GM19468 (cell line): ENCODE data around the gene KRT74.
"Not testable (repeated sequence)": the region's sequence is repeated elsewhere in the genome, so short reads cannot be mapped to it uniquely, and the experiment has no call there.

Experiments
- ATAC-seq: cut with Tn5 transposase; IDR thresholded peaks from one replicate; pipeline ENCODE4 v1.9.1; 2021; ENCODE audit warnings: mild to moderate bottlenecking, moderate library complexity, moderate number of reproducible peaks; ENCODE audit not compliant: unreplicated experiment; ENCODE audit errors: extremely low read depth

The KRT74 gene

GRCh38 chr12:52604859-52605258 lies 31.2 kb upstream of the KRT74 start:
- ATAC-seq: no peak

- no peak for ATAC-seq
These were observed 29.7 kb upstream of the KRT74 start for GRCh38 chr12:52603314-52603713.

- ATAC-seq: no peak
These were observed 28.9 kb upstream of the KRT74 start for GRCh38 chr12:52602552-52602951.

GRCh38 chr12:52601671-52602070 lies 28.0 kb upstream of the KRT74 start:
- ATAC-seq: no peak

GRCh38 chr12:52600941-52601481 lies 27.4 kb upstream of the KRT74 start, which contains the start of gene KRT72:
TSS of gene KRT72 (minus strand) at chr12:52601463. CDS start at chr12:52601452, 11 bp downstream.
- ATAC-seq: no peak

GRCh38 chr12:52600475-52600874 lies 26.8 kb upstream of the KRT74 start:
- ATAC-seq: no peak

- no peak for ATAC-seq
These were observed 26.4 kb upstream of the KRT74 start for GRCh38 chr12:52600071-52600470.

GRCh38 chr12:52598966-52599365 lies 25.3 kb upstream of the KRT74 start:
- no peak for ATAC-seq

GRCh38 chr12:52594237-52594636 lies 20.6 kb upstream of the KRT74 start:
- not testable (repeated sequence) for ATAC-seq

GRCh38 chr12:52591521-52591920 lies 17.9 kb upstream of the KRT74 start:
- ATAC-seq: no peak

GRCh38 chr12:52590021-52590420 lies 16.4 kb upstream of the KRT74 start:
- ATAC-seq: no peak

- ATAC-seq: no peak
These were observed 13.9 kb upstream of the KRT74 start for GRCh38 chr12:52587563-52587962.

- no peak for ATAC-seq
These were observed 12.3 kb upstream of the KRT74 start for GRCh38 chr12:52585946-52586345.

- no peak for ATAC-seq
These were observed 11.4 kb upstream of the KRT74 start for GRCh38 chr12:52585066-52585465.

- ATAC-seq: no peak
These were observed 10.6 kb upstream of the KRT74 start for GRCh38 chr12:52584156-52584682.

- ATAC-seq: no peak
These were observed 9.4 kb upstream of the KRT74 start for GRCh38 chr12:52582971-52583456.

GRCh38 chr12:52582486-52582885 lies 8.8 kb upstream of the KRT74 start:
- ATAC-seq: no peak

GRCh38 chr12:52581481-52581880 lies 7.8 kb upstream of the KRT74 start:
- no peak for ATAC-seq

- no peak for ATAC-seq
These were observed 7.4 kb upstream of the KRT74 start for GRCh38 chr12:52581066-52581465.

GRCh38 chr12:52580496-52580895 lies 6.9 kb upstream of the KRT74 start:
- ATAC-seq: no peak

GRCh38 chr12:52579468-52580465 lies 6.1 kb upstream of the KRT74 start:
- ATAC-seq: no peak
